Stimulated activated CD4-positive, alpha-beta T cell treated with anti-CD3 and anti-CD28 coated beads, Interleukin-1b, Interleukin-23, amount 100 ng/mL, for 48 hours (primary cell): ENCODE data around the gene DYTN.

Source experiments
- DNase-seq: peaks from one replicate; pipeline ENCODE4 v3.0.0-alpha.2; 2020

The DYTN gene

GRCh38 chr2:206696910-206697309, 21.3 kb downstream of the DYTN start:
- DNase-seq: no peak

GRCh38 chr2:206693399-206694137, 24.6 kb downstream of the DYTN start:
- no peak for DNase-seq

- DNase-seq: no peak
Measured at GRCh38 chr2:206692971-206693370, 25.2 kb downstream of the DYTN start.

- DNase-seq: no peak
Measured at GRCh38 chr2:206688990-206689389, 29.2 kb downstream of the DYTN start.

GRCh38 chr2:206688453-206688852, 29.7 kb downstream of the DYTN start:
- no peak for DNase-seq

GRCh38 chr2:206683546-206683945, 34.6 kb downstream of the DYTN start:
- no peak for DNase-seq

GRCh38 chr2:206670531-206671319, 47.5 kb downstream of the DYTN start:
- no peak for DNase-seq

- DNase-seq: no peak
Measured at GRCh38 chr2:206665251-206665650, 52.9 kb downstream of the DYTN start.

GRCh38 chr2:206657087-206657486, 61.1 kb downstream of the DYTN start:
- no peak for DNase-seq

- DNase-seq: no peak
Measured at GRCh38 chr2:206647985-206648384, 70.2 kb downstream of the DYTN start.

- no peak for DNase-seq
Measured at GRCh38 chr2:206642075-206643025, 75.8 kb downstream of the DYTN start, which contains the start of gene FAM237A. TSS of gene FAM237A (plus strand) at chr2:206642487. CDS start at chr2:206644237, 1,750 bp downstream.

- no peak for DNase-seq
Measured at GRCh38 chr2:206641226-206641625, 77.0 kb downstream of the DYTN start.

- DNase-seq: no peak
Measured at GRCh38 chr2:206639636-206640035, 78.6 kb downstream of the DYTN start.

- no peak for DNase-seq
Measured at GRCh38 chr2:206635015-206635414, 83.2 kb downstream of the DYTN start.

GRCh38 chr2:206631340-206631739, 86.9 kb downstream of the DYTN start:
- no peak for DNase-seq

- DNase-seq: no peak
Measured at GRCh38 chr2:206627632-206628031, 90.6 kb downstream of the DYTN start.

- no peak for DNase-seq
Measured at GRCh38 chr2:206626108-206626507, 92.1 kb downstream of the DYTN start.

GRCh38 chr2:206619011-206619410, 99.2 kb downstream of the DYTN start:
- no peak for DNase-seq

- no peak for DNase-seq
Measured at GRCh38 chr2:206616151-206616550, 102.0 kb downstream of the DYTN start.

- DNase-seq: no peak
Measured at GRCh38 chr2:206615417-206616089, 102.6 kb downstream of the DYTN start.

- no peak for DNase-seq
Measured at GRCh38 chr2:206614811-206615210, 103.4 kb downstream of the DYTN start.

- no peak for DNase-seq
Measured at GRCh38 chr2:206611736-206612135, 106.5 kb downstream of the DYTN start.
